Lung (tissue), 12 donors: ENCODE data around the gene DCDC2B. TPM values are rescaled to one million over a fixed set of nuclear protein-coding genes. Genes with fewer than 3 reads are reported as not detected.

Experiments
- ATAC-seq: fragments of 200-7000 bp; cut with Tn5 transposase; one replicate; pipeline ENCODE4 v1.9.1; 2020; ENCODE audit warnings: moderate number of reproducible peaks; ENCODE audit not compliant: insufficient read depth, low FRiP score
- DNase-seq, 3 donors: peaks; one replicate each; pipeline ENCODE4 v3.0.0-alpha.2; 2013 to 2017
- H3K27ac ChIP-seq, 2 donors: one replicate each; pipeline ENCODE4 v1.5.1; 2013; ENCODE audit warnings: mild to moderate bottlenecking in 2 of 2, moderate library complexity in 2 of 2, control low read depth in 1 of 2, inconsistent platforms in 1 of 2, low read depth in 1 of 2, low read length in 1 of 2
- H3K27me3 ChIP-seq, 3 donors: one replicate each; pipeline ENCODE4 v1.5.1; 2013; ENCODE audit warnings: low read length in 2 of 3; ENCODE audit not compliant: control insufficient read depth in 3 of 3, insufficient read depth in 3 of 3
- H3K36me3 ChIP-seq, 4 donors: one replicate each; pipeline ENCODE4 v1.5.1; 2013; ENCODE audit warnings: low read length in 4 of 4, mild to moderate bottlenecking in 1 of 4, moderate library complexity in 1 of 4; ENCODE audit not compliant: control insufficient read depth in 4 of 4, insufficient read depth in 4 of 4
- H3K4me1 ChIP-seq, 5 donors: one replicate each; pipeline ENCODE4 v1.5.1; 2013; ENCODE audit warnings: low read length in 5 of 5, mild to moderate bottlenecking in 2 of 5, moderate library complexity in 1 of 5; ENCODE audit not compliant: control insufficient read depth in 5 of 5, insufficient read depth in 5 of 5
- H3K4me3 ChIP-seq: one replicate; pipeline ENCODE4 v1.5.1; 2013; ENCODE audit warnings: mild to moderate bottlenecking, control low read depth, moderate library complexity
- H3K9ac ChIP-seq, 2 donors: one replicate each; pipeline ENCODE4 v1.5.1; 2013; ENCODE audit warnings: low read length in 2 of 2, control low read depth in 1 of 2; ENCODE audit not compliant: insufficient read depth in 1 of 2
- H3K9me3 ChIP-seq, 4 donors: one replicate each; pipeline ENCODE4 v1.5.1; 2013; ENCODE audit warnings: low read length in 3 of 4, mild to moderate bottlenecking in 1 of 4, moderate library complexity in 1 of 4; ENCODE audit not compliant: control insufficient read depth in 4 of 4, insufficient read depth in 3 of 4
- WGBS, 2 donors: extraction: QIAGEN DNeasy Blood & Tissue Kit; methylation state at CpG; one replicate each; pipeline ENCODE4 v1.1.7; 2013; 5-methylcytosine and 5-hydroxymethylcytosine counted together
- polyA plus RNA-seq, 2 donors: library from polyadenylated mRNA; stranded (reverse); fragments of 200-250 nt; gene quantifications; one replicate each; pipeline ENCODE4 v1.2.1, GENCODE V29; 2013
- total RNA-seq, 2 donors: library from RNA; depleted of rRNA in 1 of 2; stranded (reverse); fragments of >200 nt in 1 of 2; gene quantifications; one replicate each; pipeline ENCODE4 v1.2.1, GENCODE V29; 2014 to 2021
- TF ChIP-seq, protein P1 (sequence below): IDR thresholded peaks from 2 replicates; pipeline ENCODE4 v1.5.1; 2012; ENCODE audit warnings: mild to moderate bottlenecking; ENCODE audit errors: control extremely low read depth, extremely low read depth
- donor health status: control.
- donor health status: control.
- donor health status: Bipolar disorder and iron deficiency.
- donor health status: healthy.
- donor health status: DM: yes; HTN: yes; CAD: no.

The DCDC2B gene
- total and polyA plus RNA-seq, 4 donors = 3.5 to 10.0 (median 5.8) TPM

- peak within 1 kb of the TSS; percentile 51 to 79 for H3K27ac ChIP-seq
- H3K9ac ChIP-seq = no peak within 1 kb of the TSS
- H3K9me3 ChIP-seq = no peaks in the 10 kb centered on the region
- WGBS, 2 donors = 45 to 63% methylated on average over 3 of the region's 3 CpGs
- ATAC-seq (no peak), DNase-seq (peak in 2 of 3 donors; percentile 40 to 69)
- H3K4me3 ChIP-seq = peak within 1 kb of the TSS; percentile 5
- no peaks in the 10 kb centered on the region for H3K27me3 ChIP-seq
- H3K4me1 ChIP-seq = peaks cover 0 to 20% (median 0%) of the 10 kb centered on the region in 5 donors
- TF ChIP-seq, protein P1, sequence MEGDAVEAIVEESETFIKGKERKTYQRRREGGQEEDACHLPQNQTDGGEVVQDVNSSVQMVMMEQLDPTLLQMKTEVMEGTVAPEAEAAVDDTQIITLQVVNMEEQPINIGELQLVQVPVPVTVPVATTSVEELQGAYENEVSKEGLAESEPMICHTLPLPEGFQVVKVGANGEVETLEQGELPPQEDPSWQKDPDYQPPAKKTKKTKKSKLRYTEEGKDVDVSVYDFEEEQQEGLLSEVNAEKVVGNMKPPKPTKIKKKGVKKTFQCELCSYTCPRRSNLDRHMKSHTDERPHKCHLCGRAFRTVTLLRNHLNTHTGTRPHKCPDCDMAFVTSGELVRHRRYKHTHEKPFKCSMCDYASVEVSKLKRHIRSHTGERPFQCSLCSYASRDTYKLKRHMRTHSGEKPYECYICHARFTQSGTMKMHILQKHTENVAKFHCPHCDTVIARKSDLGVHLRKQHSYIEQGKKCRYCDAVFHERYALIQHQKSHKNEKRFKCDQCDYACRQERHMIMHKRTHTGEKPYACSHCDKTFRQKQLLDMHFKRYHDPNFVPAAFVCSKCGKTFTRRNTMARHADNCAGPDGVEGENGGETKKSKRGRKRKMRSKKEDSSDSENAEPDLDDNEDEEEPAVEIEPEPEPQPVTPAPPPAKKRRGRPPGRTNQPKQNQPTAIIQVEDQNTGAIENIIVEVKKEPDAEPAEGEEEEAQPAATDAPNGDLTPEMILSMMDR = no peak
- H3K36me3 ChIP-seq = no peaks in the 10 kb centered on the region
Observed at GRCh38 chr1:32246888-32247273, 38.0 kb downstream of the DCDC2B start, which contains the start of gene FAM167B. TSS of gene FAM167B (plus strand) at chr1:32247222. CDS start at chr1:32247422, 200 bp downstream.

DNA sequence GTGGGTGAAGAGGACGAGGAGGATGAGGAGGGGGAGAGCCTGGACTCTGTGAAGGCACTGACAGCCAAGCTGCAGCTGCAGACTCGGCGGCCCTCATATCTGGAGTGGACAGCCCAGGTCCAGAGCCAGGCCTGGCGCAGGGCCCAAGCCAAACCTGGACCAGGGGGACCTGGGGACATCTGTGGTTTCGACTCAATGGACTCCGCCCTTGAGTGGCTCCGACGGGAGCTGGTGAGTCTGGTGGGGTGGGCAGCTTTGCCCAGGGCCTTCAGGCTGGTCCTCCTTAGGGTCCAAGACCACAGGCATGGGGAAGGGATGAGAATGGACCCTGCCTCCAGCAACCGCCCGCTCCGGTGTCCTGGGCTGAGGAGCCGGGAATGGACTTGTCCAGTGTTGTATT lies 38.6 kb downstream of the DCDC2B start:
- ATAC-seq = no peak
- Histone ChIP-seq H3K9ac (no peak overlapping the region), H3K27ac (peak overlapping the region; percentile 51 to 79), H3K27me3 (no peaks in the 10 kb centered on the region), H3K9me3 (no peaks in the 10 kb centered on the region), H3K4me1 (peaks cover 0 to 20% (median 1%) of the 10 kb centered on the region in 5 donors), H3K36me3 (no peaks in the 10 kb centered on the region), H3K4me3 (peak overlapping the region; percentile 5)
- no peak for DNase-seq
- 70 to 85% methylated on average over 12 of the region's 12 CpGs for whole genome bisulfite sequencing, 2 donors
- TF ChIP-seq, protein P1 = no peak

GRCh38 chr1:32247983-32248889 lies 39.3 kb downstream of the DCDC2B start:
- DNase-seq (peak; percentile 53 to 71 (median 67)), ATAC-seq (peak; percentile 83)
- Histone ChIP-seq H3K4me1 (peaks cover 0 to 22% (median 2%) of the 10 kb centered on the region in 5 donors), H3K4me3 (no peak overlapping the region), H3K9me3 (no peaks in the 10 kb centered on the region), H3K27ac (peak overlapping the region; percentile 17 to 79), H3K36me3 (no peaks in the 10 kb centered on the region), H3K9ac (no peak overlapping the region), H3K27me3 (no peaks in the 10 kb centered on the region)
- TF ChIP-seq, protein P1 = peak; percentile 67
- 6 to 8% methylated on average over 27 to 31 of the region's 31 CpGs for WGBS, 2 donors
